ENCODE measurements around the gene GLI3. TPM values are rescaled to one million over a fixed set of nuclear protein-coding genes. Genes with fewer than 3 reads are reported as not detected.

GLI3 gene
- total and polyA plus RNA-seq, 2 of the 8 experiments (the other 6 are each of a cell fraction or from before 2014, with no cell fraction given), result 8.0 to 31.1 TPM

DNA sequence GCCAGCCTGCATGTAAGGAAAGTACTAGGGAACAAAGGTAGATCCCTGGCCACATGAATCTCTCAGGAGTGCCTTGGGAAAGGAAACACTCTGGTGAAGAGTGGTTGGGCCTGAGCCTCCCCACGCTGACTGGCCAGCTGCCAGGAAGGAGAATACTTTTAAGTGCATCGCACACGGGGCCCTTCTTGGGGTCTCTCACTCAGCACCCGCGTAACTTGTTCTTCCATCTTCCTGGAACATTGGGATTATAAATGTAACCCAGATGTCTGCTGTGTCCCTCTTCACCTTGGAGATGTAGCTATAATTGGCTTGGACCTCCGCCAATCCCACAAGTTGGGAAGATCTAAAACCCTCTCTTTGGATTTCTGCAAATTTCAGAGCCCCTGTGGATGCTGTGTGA is 4.4 kb upstream of the GLI3 start (continued):
- TF ChIP-seq, protein P1, sequence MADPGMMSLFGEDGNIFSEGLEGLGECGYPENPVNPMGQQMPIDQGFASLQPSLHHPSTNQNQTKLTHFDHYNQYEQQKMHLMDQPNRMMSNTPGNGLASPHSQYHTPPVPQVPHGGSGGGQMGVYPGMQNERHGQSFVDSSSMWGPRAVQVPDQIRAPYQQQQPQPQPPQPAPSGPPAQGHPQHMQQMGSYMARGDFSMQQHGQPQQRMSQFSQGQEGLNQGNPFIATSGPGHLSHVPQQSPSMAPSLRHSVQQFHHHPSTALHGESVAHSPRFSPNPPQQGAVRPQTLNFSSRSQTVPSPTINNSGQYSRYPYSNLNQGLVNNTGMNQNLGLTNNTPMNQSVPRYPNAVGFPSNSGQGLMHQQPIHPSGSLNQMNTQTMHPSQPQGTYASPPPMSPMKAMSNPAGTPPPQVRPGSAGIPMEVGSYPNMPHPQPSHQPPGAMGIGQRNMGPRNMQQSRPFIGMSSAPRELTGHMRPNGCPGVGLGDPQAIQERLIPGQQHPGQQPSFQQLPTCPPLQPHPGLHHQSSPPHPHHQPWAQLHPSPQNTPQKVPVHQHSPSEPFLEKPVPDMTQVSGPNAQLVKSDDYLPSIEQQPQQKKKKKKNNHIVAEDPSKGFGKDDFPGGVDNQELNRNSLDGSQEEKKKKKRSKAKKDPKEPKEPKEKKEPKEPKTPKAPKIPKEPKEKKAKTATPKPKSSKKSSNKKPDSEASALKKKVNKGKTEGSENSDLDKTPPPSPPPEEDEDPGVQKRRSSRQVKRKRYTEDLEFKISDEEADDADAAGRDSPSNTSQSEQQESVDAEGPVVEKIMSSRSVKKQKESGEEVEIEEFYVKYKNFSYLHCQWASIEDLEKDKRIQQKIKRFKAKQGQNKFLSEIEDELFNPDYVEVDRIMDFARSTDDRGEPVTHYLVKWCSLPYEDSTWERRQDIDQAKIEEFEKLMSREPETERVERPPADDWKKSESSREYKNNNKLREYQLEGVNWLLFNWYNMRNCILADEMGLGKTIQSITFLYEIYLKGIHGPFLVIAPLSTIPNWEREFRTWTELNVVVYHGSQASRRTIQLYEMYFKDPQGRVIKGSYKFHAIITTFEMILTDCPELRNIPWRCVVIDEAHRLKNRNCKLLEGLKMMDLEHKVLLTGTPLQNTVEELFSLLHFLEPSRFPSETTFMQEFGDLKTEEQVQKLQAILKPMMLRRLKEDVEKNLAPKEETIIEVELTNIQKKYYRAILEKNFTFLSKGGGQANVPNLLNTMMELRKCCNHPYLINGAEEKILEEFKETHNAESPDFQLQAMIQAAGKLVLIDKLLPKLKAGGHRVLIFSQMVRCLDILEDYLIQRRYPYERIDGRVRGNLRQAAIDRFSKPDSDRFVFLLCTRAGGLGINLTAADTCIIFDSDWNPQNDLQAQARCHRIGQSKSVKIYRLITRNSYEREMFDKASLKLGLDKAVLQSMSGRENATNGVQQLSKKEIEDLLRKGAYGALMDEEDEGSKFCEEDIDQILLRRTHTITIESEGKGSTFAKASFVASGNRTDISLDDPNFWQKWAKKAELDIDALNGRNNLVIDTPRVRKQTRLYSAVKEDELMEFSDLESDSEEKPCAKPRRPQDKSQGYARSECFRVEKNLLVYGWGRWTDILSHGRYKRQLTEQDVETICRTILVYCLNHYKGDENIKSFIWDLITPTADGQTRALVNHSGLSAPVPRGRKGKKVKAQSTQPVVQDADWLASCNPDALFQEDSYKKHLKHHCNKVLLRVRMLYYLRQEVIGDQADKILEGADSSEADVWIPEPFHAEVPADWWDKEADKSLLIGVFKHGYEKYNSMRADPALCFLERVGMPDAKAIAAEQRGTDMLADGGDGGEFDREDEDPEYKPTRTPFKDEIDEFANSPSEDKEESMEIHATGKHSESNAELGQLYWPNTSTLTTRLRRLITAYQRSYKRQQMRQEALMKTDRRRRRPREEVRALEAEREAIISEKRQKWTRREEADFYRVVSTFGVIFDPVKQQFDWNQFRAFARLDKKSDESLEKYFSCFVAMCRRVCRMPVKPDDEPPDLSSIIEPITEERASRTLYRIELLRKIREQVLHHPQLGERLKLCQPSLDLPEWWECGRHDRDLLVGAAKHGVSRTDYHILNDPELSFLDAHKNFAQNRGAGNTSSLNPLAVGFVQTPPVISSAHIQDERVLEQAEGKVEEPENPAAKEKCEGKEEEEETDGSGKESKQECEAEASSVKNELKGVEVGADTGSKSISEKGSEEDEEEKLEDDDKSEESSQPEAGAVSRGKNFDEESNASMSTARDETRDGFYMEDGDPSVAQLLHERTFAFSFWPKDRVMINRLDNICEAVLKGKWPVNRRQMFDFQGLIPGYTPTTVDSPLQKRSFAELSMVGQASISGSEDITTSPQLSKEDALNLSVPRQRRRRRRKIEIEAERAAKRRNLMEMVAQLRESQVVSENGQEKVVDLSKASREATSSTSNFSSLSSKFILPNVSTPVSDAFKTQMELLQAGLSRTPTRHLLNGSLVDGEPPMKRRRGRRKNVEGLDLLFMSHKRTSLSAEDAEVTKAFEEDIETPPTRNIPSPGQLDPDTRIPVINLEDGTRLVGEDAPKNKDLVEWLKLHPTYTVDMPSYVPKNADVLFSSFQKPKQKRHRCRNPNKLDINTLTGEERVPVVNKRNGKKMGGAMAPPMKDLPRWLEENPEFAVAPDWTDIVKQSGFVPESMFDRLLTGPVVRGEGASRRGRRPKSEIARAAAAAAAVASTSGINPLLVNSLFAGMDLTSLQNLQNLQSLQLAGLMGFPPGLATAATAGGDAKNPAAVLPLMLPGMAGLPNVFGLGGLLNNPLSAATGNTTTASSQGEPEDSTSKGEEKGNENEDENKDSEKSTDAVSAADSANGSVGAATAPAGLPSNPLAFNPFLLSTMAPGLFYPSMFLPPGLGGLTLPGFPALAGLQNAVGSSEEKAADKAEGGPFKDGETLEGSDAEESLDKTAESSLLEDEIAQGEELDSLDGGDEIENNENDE (IDR thresholded peaks at IDR 0.05; ENCODE audit: insufficient replicate concordance, low read length), result no peak
- TF ChIP-seq, protein P2, sequence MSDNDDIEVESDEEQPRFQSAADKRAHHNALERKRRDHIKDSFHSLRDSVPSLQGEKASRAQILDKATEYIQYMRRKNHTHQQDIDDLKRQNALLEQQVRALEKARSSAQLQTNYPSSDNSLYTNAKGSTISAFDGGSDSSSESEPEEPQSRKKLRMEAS (IDR thresholded peaks at IDR 0.05), result no peak
- TF ChIP-seq TEAD4 (IDR thresholded peaks at IDR 0.05; ENCODE audit: low read depth, low read length) (no peak), HDAC6 (IDR thresholded peaks at IDR 0.05; ENCODE audit: low read depth, low read length) (no peak), BACH1 (IDR thresholded peaks at IDR 0.05; ENCODE audit: low read length) (no peak), CHD2 (IDR thresholded peaks at IDR 0.05; ENCODE audit: low read length) (no peak), SP2 (IDR thresholded peaks at IDR 0.05; ENCODE audit: low read length) (no peak)
